HepG2 (cell line): Measurements from ENCODE around the gene C9orf50. TPM values are rescaled to one million over a fixed set of nuclear protein-coding genes. Genes with fewer than 3 reads are reported as not detected.
A peak's percentile ranks its signal among the peaks of the same experiment; 100 is the strongest.

Experiments used
- BRF2 ChIP-seq: sonication (generic); formaldehyde crosslinking; IDR thresholded peaks from 2 replicates; pipeline ENCODE4 v1.8.1; 2022; ENCODE audit warnings: mild to moderate bottlenecking, missing genetic modification reagents
- E2F1 ChIP-seq: sonication (generic); formaldehyde crosslinking; IDR thresholded peaks from 2 replicates; pipeline ENCODE4 v1.5.0; 2020; ENCODE audit warnings: missing genetic modification reagents
- E2F2 ChIP-seq: sonication (generic); formaldehyde crosslinking; IDR thresholded peaks from 2 replicates; pipeline ENCODE4 v1.4.0; 2020; ENCODE audit warnings: missing genetic modification reagents, borderline replicate concordance
- FIP1L1 ChIP-seq: fragments of 200-400 bp; formaldehyde crosslinking; IDR thresholded peaks from 2 replicates; pipeline ENCODE4 v1.6.1; 2018; ENCODE audit warnings: low read depth, mild to moderate bottlenecking, low read length, moderate library complexity, borderline replicate concordance; ENCODE audit not compliant: insufficient read depth
- MED13 ChIP-seq: sonication (generic); formaldehyde crosslinking; IDR thresholded peaks from 2 replicates; pipeline ENCODE4 v1.5.0; 2020; ENCODE audit warnings: missing genetic modification reagents
- NFYB ChIP-seq: sonication (generic); formaldehyde crosslinking; IDR thresholded peaks from 2 replicates; pipeline ENCODE4 v1.4.0; 2020; ENCODE audit warnings: missing genetic modification reagents
- NR3C1 ChIP-seq: sonication (generic); formaldehyde crosslinking; IDR thresholded peaks from 2 replicates; pipeline ENCODE4 v1.4.0; 2020; ENCODE audit warnings: missing genetic modification reagents
- PCBP2 ChIP-seq: fragments of 200-400 bp; formaldehyde crosslinking; optimal IDR thresholded peaks from 2 replicates; pipeline ENCODE3; 2018; ENCODE audit warnings: low read length, low read depth; ENCODE audit not compliant: poor library complexity, severe bottlenecking
- PRMT3 ChIP-seq: sonication (generic); formaldehyde crosslinking; IDR thresholded peaks from 2 replicates; pipeline ENCODE4 v1.8.1; 2022; ENCODE audit warnings: low read depth, mild to moderate bottlenecking, moderate library complexity, missing genetic modification reagents, borderline replicate concordance
- TIGD3 ChIP-seq: sonication (generic); formaldehyde crosslinking; IDR thresholded peaks from 2 replicates; pipeline ENCODE4 v1.5.1; 2020; ENCODE audit warnings: mild to moderate bottlenecking, missing genetic modification reagents, borderline replicate concordance
- ZNF280D ChIP-seq: sonication (generic); formaldehyde crosslinking; IDR thresholded peaks from 2 replicates; pipeline ENCODE4 v1.5.1; 2020; ENCODE audit warnings: mild to moderate bottlenecking, missing genetic modification reagents
- ZNF441 ChIP-seq: sonication (generic); formaldehyde crosslinking; IDR thresholded peaks from 2 replicates; pipeline ENCODE4 v1.7.0; 2021; ENCODE audit warnings: missing genetic modification reagents, borderline replicate concordance
- ZNF546 ChIP-seq: sonication (generic); formaldehyde crosslinking; conservative IDR thresholded peaks from 2 replicates; pipeline ENCODE4 v1.8.1; 2023; ENCODE audit warnings: mild to moderate bottlenecking, missing genetic modification reagents
- ZNF549 ChIP-seq: sonication (generic); formaldehyde crosslinking; IDR thresholded peaks from 2 replicates; pipeline ENCODE4 v1.5.0; 2020; ENCODE audit warnings: missing genetic modification reagents
- ZNF704 ChIP-seq: sonication (generic); formaldehyde crosslinking; IDR thresholded peaks from 2 replicates; pipeline ENCODE4 v1.8.1; 2023; ENCODE audit warnings: mild to moderate bottlenecking, inconsistent platforms, moderate library complexity, missing genetic modification reagents, borderline replicate concordance
- ZNF800 ChIP-seq: sonication (generic); formaldehyde crosslinking; IDR thresholded peaks from 2 replicates; pipeline ENCODE4 v1.4.0; 2020; ENCODE audit warnings: missing genetic modification reagents
- polyA plus RNA-seq, 8 experiments: library from polyadenylated mRNA; depleted of rRNA in 3 of 8; stranded (reverse) in 7 of 8; unstranded in 1 of 8; fragments of >200 nt; fragmentation: Illumina TruSeq in 4 of 8; extraction: Trizol in 4 of 8; gene quantifications; 2 replicates each; pipeline versions ENCODE4 v1.2.1 to v1.2.3, GENCODE V29; 2011 to 2016; ENCODE audit warnings: low read depth in 4 of 8, missing spikeins in 1 of 8, mixed read lengths in 1 of 8; ENCODE audit not compliant: insufficient read depth in 1 of 8
- total RNA-seq, 5 experiments: library from RNA; depleted of rRNA; stranded (reverse); fragments of >200 nt; fragmentation: Illumina TruSeq; extraction: Trizol; gene quantifications; 2 replicates each; pipeline ENCODE4 v1.2.3, GENCODE V29; 2016; ENCODE audit warnings: low read depth in 1 of 5

The C9orf50 gene
- total and polyA plus RNA-seq, 2 of the 13 experiments (the other 11 are each of a cell fraction or from before 2014, with no cell fraction given): not detected

GRCh38 chr9:129597355-129598088 is 23.4 kb downstream of the C9orf50 start (continued):
- TF ChIP-seq PRMT3 (CRISPR knock-in tag) (0 out of 2 replicates have a peak, but pooled peaks have one; percentile 47), MED13 (peak; percentile 99), ZNF280D (no peak), ZNF704 (peak; percentile 48; the same call in 1 of the 2 replicates), ZNF546 (CRISPR knock-in tag) (no peak), FIP1L1 (no peak), PCBP2 (no peak), BRF2 (peak; percentile 74; the same call in 1 of the 2 replicates), ZNF549 (CRISPR knock-in tag) (no peak), E2F1 (peak; percentile 77), E2F2 (0 out of 2 replicates have a peak, but pooled peaks have one; percentile 16), NR3C1 (no peak), ZNF441 (CRISPR knock-in tag) (peak; percentile 49; the same call in 1 of the 2 replicates), NFYB (CRISPR knock-in tag) (no peak; the same call in 1 of the 2 replicates), TIGD3 (CRISPR knock-in tag) (no peak), ZNF800 (CRISPR knock-in tag) (peak; percentile 68; the same call in 1 of the 2 replicates)
